22Rv1 (cell line): ENCODE results near the gene ENTR1.

ENCODE experiments used
- ZFX ChIP-seq: fragments of 450-650 bp; IDR thresholded peaks from 2 replicates; pipeline ENCODE4 v1.6.1; 2017; ENCODE audit warnings: antibody characterized with exemption, borderline replicate concordance
- TF ChIP-seq, protein P1 (sequence below): fragments of 450-650 bp; IDR thresholded peaks from 2 replicates; pipeline ENCODE4 v1.5.1; 2017; ENCODE audit warnings: mild to moderate bottlenecking

DNA sequence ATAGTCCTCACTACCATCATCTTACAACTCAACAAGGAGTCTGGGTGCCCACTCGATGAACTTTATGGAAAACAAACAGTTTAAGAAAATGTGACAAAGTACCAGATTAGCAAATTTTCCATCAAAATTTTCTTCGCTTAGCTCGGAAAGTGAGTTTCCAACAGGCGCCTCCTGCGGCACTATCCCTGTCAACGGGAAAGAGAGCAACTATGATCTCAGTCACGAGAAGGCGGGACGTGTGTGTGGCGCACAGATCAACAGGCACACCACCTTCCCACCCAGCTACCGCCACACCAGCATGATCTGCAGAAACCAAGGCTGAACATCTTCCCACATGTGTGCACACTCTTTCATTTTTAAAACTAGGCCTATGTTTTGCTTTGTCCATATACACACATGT is 42.9 kb upstream of the ENTR1 start:
- TF ChIP-seq, protein P1, sequence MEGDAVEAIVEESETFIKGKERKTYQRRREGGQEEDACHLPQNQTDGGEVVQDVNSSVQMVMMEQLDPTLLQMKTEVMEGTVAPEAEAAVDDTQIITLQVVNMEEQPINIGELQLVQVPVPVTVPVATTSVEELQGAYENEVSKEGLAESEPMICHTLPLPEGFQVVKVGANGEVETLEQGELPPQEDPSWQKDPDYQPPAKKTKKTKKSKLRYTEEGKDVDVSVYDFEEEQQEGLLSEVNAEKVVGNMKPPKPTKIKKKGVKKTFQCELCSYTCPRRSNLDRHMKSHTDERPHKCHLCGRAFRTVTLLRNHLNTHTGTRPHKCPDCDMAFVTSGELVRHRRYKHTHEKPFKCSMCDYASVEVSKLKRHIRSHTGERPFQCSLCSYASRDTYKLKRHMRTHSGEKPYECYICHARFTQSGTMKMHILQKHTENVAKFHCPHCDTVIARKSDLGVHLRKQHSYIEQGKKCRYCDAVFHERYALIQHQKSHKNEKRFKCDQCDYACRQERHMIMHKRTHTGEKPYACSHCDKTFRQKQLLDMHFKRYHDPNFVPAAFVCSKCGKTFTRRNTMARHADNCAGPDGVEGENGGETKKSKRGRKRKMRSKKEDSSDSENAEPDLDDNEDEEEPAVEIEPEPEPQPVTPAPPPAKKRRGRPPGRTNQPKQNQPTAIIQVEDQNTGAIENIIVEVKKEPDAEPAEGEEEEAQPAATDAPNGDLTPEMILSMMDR = no peak
- TF ChIP-seq ZFX = no peak
